Heart right ventricle (tissue), 12 donors: Measurements from ENCODE around the gene EFCAB3. TPM values are rescaled to one million over a fixed set of nuclear protein-coding genes. Genes with fewer than 3 reads are reported as not detected.

ENCODE experiments used
- polyA plus RNA-seq, 2 donors: library from polyadenylated mRNA; stranded (reverse); fragments of 200-250 nt; gene quantifications; one replicate each; pipeline ENCODE4 v1.2.3, GENCODE V29; 2013
- total RNA-seq, 10 donors: library from RNA; stranded (reverse); fragmentation: NEBNext Ultra II Directional in 3 of 10; extraction: Animal tissue kit (Norgen Biotek cat#: 25700) in 3 of 10; gene quantifications; one replicate each; pipeline versions ENCODE4 v1.2.1 to v1.2.4, GENCODE V29; 2021 to 2023
- donor health status: ischemic (EF 13 %, LVEDD 7.1; RV severe dilation, severe dysfunction).
- donor health status: healthy with polysubstance abuse.
- donor health status: DM: no; HTN: yes; CAD: no.
- donor health status: DM: no; HTN: no; CAD: no.
- donor health status: ischemic (EF 25% LVEDD 6.9; RV normal size, moderate dysfunction).
- donor health status: ischemic (EF 25% LVEDD 5.7; RV mildly dilated, moderate dysfunction).
- donor health status: healthy.
- donor health status: nonischemic (EF 11% LVEDD 7.7; RV severe dilation, severe dysfunction).
- donor health status: DM: yes; HTN: yes; CAD: no.
- donor health status: PGD.
- donor health status: ischemic (EF 29% LVEDD 5.4; RV normal size, mild dysfunction).
- donor health status: nonischemic (EF 23%, LVEDD 6.1; RV moderate dilation, normal function).

The EFCAB3 gene
- total and polyA plus RNA-seq, 12 donors: not detected

Other genes with a start within 250 kb of the EFCAB3 start
- gene METTL2A, start 43.3 kb downstream of the EFCAB3 start, total RNA-seq: 10 to 100 TPM; 16.4 to 19.5 (median 18.1) TPM
- gene METTL2A, start 43.3 kb downstream of the EFCAB3 start, polyA plus RNA-seq: 10 to 100 TPM in 1 of 2 donors, 1 to 10 TPM in 1; 6.6 to 15.4 TPM
- 10 to 100 TPM; 25.8 to 41.9 (median 31.8) TPM for gene TLK2, start 98.3 kb downstream of the EFCAB3 start, total RNA-seq
- gene TLK2, start 98.3 kb downstream of the EFCAB3 start, polyA plus RNA-seq: 10 to 100 TPM in 1 of 2 donors, 1 to 10 TPM in 1; 9.2 to 12.0 TPM
- gene MRC2, start 247.1 kb downstream of the EFCAB3 start, total RNA-seq: 10 to 100 TPM; 15.2 to 46.4 (median 21.4) TPM
- 10 to 100 TPM; 18.2 to 25.2 TPM for gene MRC2, start 247.1 kb downstream of the EFCAB3 start, polyA plus RNA-seq